Ureter (tissue), 1 donor: ENCODE data around the gene MIB2. TPM values are rescaled to one million over a fixed set of nuclear protein-coding genes. Genes with fewer than 3 reads are reported as not detected.
"Not testable (repeated sequence)": the region's sequence is repeated elsewhere in the genome, so short reads cannot be mapped to it uniquely, and the experiment has no call there.

Experiments
- DNase-seq: peaks from one replicate; pipeline ENCODE4 v3.0.0-alpha.2; 2020; ENCODE audit warnings: low spot score
- total RNA-seq: library from RNA; stranded (reverse); gene quantifications from one replicate; pipeline ENCODE4 v1.2.4, GENCODE V29; 2023
- donor health status: DM: yes; HTN: yes; CAD: no.

MIB2 gene
- total RNA-seq, 1 donor from 2014 or later, result 64.5 TPM

DNA sequence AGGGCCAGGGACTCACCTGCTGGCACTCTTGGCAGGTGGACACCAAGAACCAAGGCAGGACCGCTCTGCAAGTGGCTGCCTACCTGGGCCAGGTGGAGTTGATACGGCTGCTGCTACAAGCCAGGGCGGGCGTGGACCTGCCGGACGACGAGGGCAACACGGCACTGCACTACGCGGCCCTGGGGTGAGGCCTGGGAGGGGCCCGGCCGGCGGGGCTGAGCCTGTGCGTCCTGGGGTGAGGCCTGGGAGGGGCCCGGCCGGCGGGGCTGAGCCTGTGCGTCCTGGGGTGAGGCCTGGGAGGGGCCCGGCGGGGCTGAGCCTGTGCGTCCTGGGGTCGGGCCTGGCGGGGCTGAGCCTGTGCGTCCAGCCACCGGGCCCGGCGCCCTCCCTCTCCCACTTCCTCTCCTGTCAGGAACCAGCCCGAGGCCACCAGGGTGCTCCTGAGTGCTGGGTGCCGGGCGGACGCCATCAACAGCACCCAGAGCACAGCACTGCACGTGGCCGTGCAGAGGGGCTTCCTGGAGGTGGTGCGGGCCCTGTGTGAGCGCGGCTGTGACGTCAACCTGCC is 12.0 kb downstream of the MIB2 start:
- DNase-seq, result peak; percentile 79

DNA sequence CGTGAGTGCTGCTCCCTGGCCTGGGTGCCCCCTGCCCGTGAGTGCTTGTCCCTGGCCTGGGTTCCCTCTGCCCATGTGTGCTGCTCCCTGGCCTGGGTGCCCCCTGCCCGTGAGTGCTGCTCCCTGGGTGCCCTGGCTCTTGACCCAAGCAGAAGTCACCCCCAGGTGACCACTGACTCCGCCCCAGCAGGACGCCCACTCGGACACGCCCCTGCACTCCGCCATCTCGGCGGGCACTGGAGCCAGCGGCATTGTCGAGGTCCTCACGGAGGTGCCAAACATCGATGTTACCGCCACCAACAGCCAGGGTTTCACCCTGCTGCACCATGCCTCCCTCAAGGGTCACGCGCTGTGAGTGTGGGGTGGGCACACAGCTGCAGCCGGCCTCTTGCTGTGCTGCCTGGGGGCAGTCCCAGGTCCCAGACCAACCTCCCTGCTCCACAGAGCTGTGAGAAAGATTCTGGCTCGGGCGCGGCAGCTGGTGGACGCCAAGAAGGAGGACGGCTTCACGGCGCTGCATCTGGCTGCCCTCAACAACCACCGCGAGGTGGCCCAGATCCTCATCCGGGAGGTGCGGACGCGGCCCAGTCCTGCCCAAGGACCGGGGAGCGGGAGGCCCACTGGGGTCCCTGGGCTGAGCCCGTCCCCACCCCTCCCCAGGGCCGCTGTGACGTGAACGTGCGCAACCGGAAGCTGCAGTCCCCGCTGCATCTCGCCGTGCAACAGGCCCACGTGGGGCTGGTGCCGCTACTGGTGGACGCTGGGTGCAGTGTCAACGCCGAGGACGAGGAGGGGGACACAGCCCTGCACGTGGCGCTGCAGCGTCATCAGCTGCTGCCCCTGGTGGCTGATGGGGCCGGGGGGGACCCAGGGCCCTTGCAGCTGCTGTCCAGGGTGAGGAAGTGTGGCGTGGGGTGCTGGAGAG is 12.8 kb downstream of the MIB2 start:
- peak; percentile 46 for DNase-seq

- peak; percentile 41 for DNase-seq
Observed at GRCh38 chr1:1628754-1629429, 13.6 kb downstream of the MIB2 start.

GRCh38 chr1:1629430-1630190 is 14.3 kb downstream of the MIB2 start:
- peak; percentile 46 for DNase-seq

GRCh38 chr1:1630191-1630964 is 15.1 kb downstream of the MIB2 start:
- DNase-seq, result peak; percentile 83

- peak; percentile 80 for DNase-seq
Observed at GRCh38 chr1:1630965-1631781, 15.9 kb downstream of the MIB2 start.

DNA sequence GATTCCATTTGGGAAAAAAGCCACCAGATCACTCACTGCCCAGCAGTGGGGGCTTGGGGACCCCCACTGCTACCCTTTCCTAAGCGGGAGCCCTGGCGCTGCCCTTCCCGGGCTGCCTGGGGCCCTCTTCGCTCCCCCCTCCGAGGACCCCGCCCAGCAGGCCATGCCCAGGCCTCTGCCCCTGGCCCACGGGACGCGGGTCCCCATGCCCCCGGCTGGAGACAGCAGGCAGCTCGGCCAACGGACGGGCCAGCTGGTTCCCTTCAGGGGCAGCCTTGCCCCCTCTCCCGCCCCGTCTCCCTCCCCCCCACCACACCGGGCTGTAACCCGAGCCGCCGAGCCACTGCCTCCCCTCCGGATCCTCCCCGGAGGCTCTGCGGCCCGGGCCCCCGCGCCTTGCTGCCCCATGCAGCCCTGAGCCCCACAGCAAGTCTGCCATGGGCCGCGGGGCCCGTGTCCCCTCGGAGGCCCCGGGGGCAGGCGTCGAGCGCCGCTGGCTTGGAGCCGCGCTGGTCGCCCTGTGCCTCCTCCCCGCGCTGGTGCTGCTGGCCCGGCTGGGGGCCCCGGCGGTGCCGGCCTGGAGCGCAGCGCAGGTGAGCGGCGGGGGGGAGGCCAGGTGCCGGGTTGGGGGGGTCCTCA is 16.6 kb downstream of the MIB2 start, which contains the start of gene MMP23B:
MMP23B (plus strand) TSS at position 392 of the 639 bp plus-strand sequence; CDS start at position 438, 46 bp downstream.
- peak; percentile 46 for DNase-seq

- not testable (repeated sequence) for DNase-seq
Observed at GRCh38 chr1:1633409-1633808, 18.1 kb downstream of the MIB2 start.

DNA sequence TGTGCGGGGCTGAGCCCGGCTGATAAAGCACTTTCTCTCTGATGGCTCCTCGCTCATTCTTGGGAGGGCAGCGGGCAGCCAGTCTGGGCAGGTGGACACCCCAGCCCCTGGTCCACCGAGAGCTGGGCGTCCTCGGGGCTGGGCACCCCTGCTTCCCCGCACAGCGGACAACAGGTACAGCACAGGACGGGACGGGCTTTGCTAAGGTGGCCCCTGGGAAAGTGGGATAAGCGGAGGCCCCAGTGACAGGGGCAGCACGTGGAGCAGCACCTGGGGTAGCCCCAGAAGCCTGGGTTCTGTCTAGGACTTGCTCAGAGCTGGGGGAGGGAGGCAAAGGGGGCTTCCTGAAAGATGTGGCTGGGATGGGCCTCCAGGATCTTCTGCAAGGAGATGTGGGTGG is 19.3 kb downstream of the MIB2 start:
- not testable (repeated sequence) for DNase-seq

DNA sequence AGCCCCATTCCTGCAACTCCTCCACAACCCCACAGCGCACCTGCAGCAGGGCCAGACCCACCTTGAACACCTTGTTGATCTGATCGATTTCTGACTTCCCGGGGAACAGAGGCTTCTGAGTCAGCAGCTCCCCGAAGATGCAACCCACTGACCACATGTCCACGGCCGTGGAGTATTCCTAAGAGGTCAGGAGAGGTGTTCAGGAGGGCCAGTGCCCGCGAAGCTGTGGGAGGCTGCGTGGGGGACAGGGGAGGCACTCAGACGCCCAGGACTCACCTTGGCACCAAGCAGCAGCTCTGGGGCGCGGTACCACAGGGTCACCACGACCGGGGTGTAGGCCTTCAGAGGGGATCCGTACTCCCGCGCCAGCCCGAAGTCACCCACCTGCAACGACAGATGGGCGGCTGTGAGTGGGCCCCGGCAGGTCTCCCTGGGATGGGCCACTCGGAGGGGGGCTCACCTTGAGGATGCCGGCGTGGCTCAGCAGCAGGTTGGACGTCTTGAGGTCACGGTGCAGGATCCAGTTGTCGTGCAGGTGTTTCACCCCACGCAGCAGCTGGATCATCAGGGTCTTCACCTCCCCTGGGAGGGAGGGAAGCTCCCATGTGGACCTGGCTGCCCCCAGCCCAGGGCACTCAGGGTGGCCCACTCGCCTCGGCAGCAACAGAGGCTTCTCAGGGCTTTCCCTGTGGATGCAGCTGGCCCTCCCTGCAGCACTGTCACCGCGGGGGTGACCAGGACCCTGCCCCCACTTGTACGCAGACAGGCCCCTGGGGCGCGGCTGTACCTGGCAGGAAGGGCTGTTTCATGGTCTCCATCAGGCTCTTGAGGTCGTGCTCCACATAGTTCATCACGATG is 21.6 kb downstream of the MIB2 start:
- not testable (repeated sequence) for DNase-seq

DNA sequence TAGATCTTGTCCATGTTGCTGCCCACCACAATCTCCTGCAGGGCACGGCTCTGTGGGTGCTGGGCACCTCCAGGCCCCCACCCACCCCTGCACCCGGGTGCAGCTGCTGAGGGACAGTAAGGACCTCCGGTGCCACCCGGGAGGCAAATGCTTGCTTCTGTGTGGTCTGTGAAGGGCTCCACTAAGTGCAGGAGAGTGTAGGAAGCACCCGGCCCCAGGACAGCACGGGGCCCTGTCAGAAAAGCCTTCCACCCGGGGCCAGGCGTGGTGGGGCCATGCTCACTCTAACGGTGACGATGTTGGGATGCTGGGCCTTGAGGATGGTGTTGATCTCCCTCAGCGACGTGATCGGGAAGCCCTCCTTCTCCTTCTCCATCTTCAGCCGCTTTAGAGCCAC is 22.2 kb downstream of the MIB2 start:
- DNase-seq, result not testable (repeated sequence)

- not testable (repeated sequence) for DNase-seq
Observed at GRCh38 chr1:1638528-1638927, 23.2 kb downstream of the MIB2 start.

GRCh38 chr1:1639368-1639767 is 24.1 kb downstream of the MIB2 start:
- not testable (repeated sequence) for DNase-seq

DNA sequence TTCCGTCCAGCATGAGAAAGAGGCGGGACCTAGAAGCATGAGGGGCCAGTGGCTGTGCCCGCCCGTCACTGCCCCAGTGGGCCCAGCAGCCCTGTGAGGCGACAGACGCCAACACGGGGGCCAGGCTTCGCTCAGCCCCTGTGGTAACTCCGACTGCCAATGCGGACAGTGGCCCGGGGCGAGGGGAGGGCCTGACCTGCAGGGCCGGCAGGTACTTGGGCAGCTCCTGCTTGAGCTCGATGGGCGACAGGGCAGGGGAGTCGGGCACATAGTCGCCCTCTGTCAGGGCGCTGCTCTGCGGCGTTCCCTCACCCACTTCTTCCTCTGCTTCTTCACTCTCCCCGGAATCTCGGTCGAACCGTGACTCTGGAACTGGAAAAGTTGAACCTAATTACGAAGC is 24.8 kb downstream of the MIB2 start:
- not testable (repeated sequence) for DNase-seq

GRCh38 chr1:1640711-1641461 is 25.6 kb downstream of the MIB2 start:
- DNase-seq, result not testable (repeated sequence)

DNA sequence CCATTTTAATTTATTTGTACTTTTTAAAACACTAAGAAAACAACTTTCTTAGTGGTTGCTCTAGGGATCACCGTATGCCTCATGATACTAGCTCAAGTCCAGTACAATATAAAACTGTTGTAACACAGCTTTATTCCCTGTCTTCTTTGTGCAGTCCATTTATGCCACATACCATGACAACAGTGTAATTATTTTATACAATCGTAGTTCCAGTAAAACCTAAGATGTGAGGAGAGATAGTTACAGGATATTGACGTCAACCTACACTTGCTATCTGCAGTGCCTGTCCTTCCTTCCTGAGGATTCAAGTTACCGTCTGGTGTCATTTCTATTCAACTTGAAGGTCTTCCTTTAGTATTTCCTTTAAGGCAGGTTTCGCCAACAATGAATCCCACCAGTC is 31.0 kb downstream of the MIB2 start:
- DNase-seq, result not testable (repeated sequence)

GRCh38 chr1:1647567-1648241 is 32.4 kb downstream of the MIB2 start:
- DNase-seq, result not testable (repeated sequence)
